Adrenal gland (tissue), 12 donors: Measurements from ENCODE around the gene GYPC. TPM values are rescaled to one million over a fixed set of nuclear protein-coding genes. Genes with fewer than 3 reads are reported as not detected.
"Not testable (repeated sequence)": the region's sequence is repeated elsewhere in the genome, so short reads cannot be mapped to it uniquely, and the experiment has no call there.

Experiments
- DNase-seq, 7 donors: peaks; one replicate each; pipeline ENCODE4 v3.0.0-alpha.2; 2019 to 2020
- H3K27ac ChIP-seq, 5 donors: fragments of 200-600 bp; sonication (generic) in 4 of 5; 1 replicate in 3 of 5; 2 replicates in 2 of 5; pipeline versions ENCODE4 v1.5.1 to v1.8.0; 2016 to 2020; ENCODE audit warnings: mild to moderate bottlenecking in 1 of 5
- H3K27me3 ChIP-seq: fragments of 200-600 bp; 2 replicates; pipeline ENCODE4 v1.8.0; 2021
- H3K36me3 ChIP-seq, 2 donors: fragments of 200-600 bp; replicated peaks in 1 of 2; 1 replicate in 1 of 2; 2 replicates in 1 of 2; pipeline versions ENCODE4 v1.5.1 to v1.8.0; 2018 to 2022
- H3K4me1 ChIP-seq, 2 donors: fragments of 200-600 bp; replicated peaks in 1 of 2; 1 replicate in 1 of 2; 2 replicates in 1 of 2; pipeline versions ENCODE4 v1.5.1 to v1.8.0; 2018 to 2021
- H3K4me3 ChIP-seq, 4 donors: fragments of 200-600 bp; sonication (generic) in 3 of 4; one replicate each; pipeline ENCODE4 v1.5.1; 2016 to 2018
- H3K9me3 ChIP-seq, 3 donors: fragments of 200-600 bp; sonication (generic) in 1 of 3; replicated peaks in 1 of 3; 1 replicate in 2 of 3; 2 replicates in 1 of 3; pipeline versions ENCODE4 v1.5.1 to v1.8.0; 2016 to 2021
- CTCF ChIP-seq, 6 experiments: fragments of 450-650 bp in 4 of 6; fragments of 200-600 bp in 2 of 6; sonication (generic) in 1 of 6; IDR thresholded peaks; 1 replicate in 5 of 6; 2 replicates in 1 of 6; pipeline versions ENCODE4 v1.5.1 to v1.8.0; 2016 to 2021; ENCODE audit warnings: antibody characterized with exemption in 6 of 6, mild to moderate bottlenecking in 2 of 6, moderate library complexity in 1 of 6
- POLR2A ChIP-seq, 2 donors: fragments of 450-650 bp; IDR thresholded peaks; one replicate each; pipeline ENCODE4 v1.6.1; 2017; ENCODE audit warnings: antibody characterized with exemption in 2 of 2, mild to moderate bottlenecking in 2 of 2, moderate library complexity in 1 of 2
- WGBS, 4 donors: extraction: QIAGEN DNeasy Blood & Tissue Kit in 2 of 4; methylation state at CpG; one replicate each; pipeline versions ENCODE4 v1.1.5 to v1.1.7; 2013 to 2017; 5-methylcytosine and 5-hydroxymethylcytosine counted together
- intact Hi-C, 2 donors: fragments of 100-400 bp; cut with DNase I; formaldehyde crosslinking; loops; one replicate each; pipeline versions ENCODE4 v1.14.1 to v1.15.0; 2022 to 2023
- polyA plus RNA-seq, 3 donors: library from polyadenylated mRNA; stranded (reverse); fragments of 200-250 nt in 2 of 3; fragments of 350-450 nt in 1 of 3; fragmentation: Illumina TruSeq in 1 of 3; extraction: RNeasy Lipid Tissue Mini Kit (QIAGEN cat#74804) in 1 of 3; gene quantifications; one replicate each; pipeline ENCODE4 v1.2.3, GENCODE V29; 2013 to 2014
- total RNA-seq, 9 donors: library from RNA; depleted of rRNA in 4 of 9; stranded (reverse); fragments of >200 nt in 4 of 9; fragments of 120-200 nt in 1 of 9; fragmentation: NEBNext Ultra II Directional in 1 of 9; extraction: Animal tissue kit (Norgen Biotek cat#: 25700) in 1 of 9; gene quantifications; one replicate each; pipeline versions ENCODE4 v1.1.0 to v1.2.4, GENCODE V29; 2013 to 2023
- donor health status: healthy with polysubstance abuse.
- donor health status: Bipolar disorder and iron deficiency.
- donor health status: DM: yes; HTN: yes; CAD: no.
- donor health status: DM: no; HTN: no; CAD: no.
- donor health status: DM: no; HTN: no; CAD: no.
- donor health status: DM: yes; HTN: yes; CAD: no.

The GYPC gene
- total and polyA plus RNA-seq, 12 donors: 84.3 to 225 (median 127) TPM

GRCh38 chr2:126639276-126639675 is 16.7 kb upstream of the GYPC start:
- TF ChIP-seq CTCF (IDR thresholded peaks at IDR 0.05): no peak
- no peak for TF ChIP-seq POLR2A (IDR thresholded peaks at IDR 0.05)
- no peaks in the 10 kb centered on the region for H3K27me3 ChIP-seq
- no peaks in the 10 kb centered on the region for H3K4me1 ChIP-seq
- WGBS, 4 donors: 75 to 85% (median 81%) methylated on average over 2 to 3 of the region's 3 CpGs
- no peak overlapping the region for H3K4me3 ChIP-seq
- H3K9me3 ChIP-seq: no peaks in the 10 kb centered on the region
- DNase-seq: peak in 1 of 7 donors; percentile 11
- no peak overlapping the region for H3K27ac ChIP-seq
- intact Hi-C loops: loop anchor here in 1 of 2 donors (10.0 kb wide), 1 partner anchor 136 kb away; no protein-coding TSS in a partner anchor
- H3K36me3 ChIP-seq: no peaks in the 10 kb centered on the region

GRCh38 chr2:126641294-126641693 is 14.7 kb upstream of the GYPC start:
- peak in 1 of 7 donors; percentile 10 for DNase-seq
- intact Hi-C loops, H3K4me3 ChIP-seq: not testable (repeated sequence)

GRCh38 chr2:126642031-126642430 is 13.9 kb upstream of the GYPC start:
- H3K36me3 ChIP-seq: no peaks in the 10 kb centered on the region
- WGBS, 4 donors: 70 to 88% (median 79%) methylated on average over 4 of the region's 4 CpGs
- DNase-seq: peak in 1 of 7 donors; percentile 9
- no peak for TF ChIP-seq POLR2A (IDR thresholded peaks at IDR 0.05)
- TF ChIP-seq CTCF (IDR thresholded peaks at IDR 0.05): no peak
- H3K9me3 ChIP-seq: no peaks in the 10 kb centered on the region
- no peak overlapping the region for H3K4me3 ChIP-seq
- no peaks in the 10 kb centered on the region for H3K27me3 ChIP-seq
- intact Hi-C loops: no loop called here
- no peak overlapping the region for H3K27ac ChIP-seq
- no peaks in the 10 kb centered on the region for H3K4me1 ChIP-seq

More at GRCh38 chr2:126641294-126641693, 14.7 kb upstream of the GYPC start:
- 96 to 99% (median 97%) methylated on average over 9 of the region's 9 CpGs for WGBS, 4 donors
- not testable (repeated sequence) for H3K36me3 ChIP-seq, H3K9me3 ChIP-seq, H3K27me3 ChIP-seq, H3K4me1 ChIP-seq, H3K27ac ChIP-seq

DNA sequence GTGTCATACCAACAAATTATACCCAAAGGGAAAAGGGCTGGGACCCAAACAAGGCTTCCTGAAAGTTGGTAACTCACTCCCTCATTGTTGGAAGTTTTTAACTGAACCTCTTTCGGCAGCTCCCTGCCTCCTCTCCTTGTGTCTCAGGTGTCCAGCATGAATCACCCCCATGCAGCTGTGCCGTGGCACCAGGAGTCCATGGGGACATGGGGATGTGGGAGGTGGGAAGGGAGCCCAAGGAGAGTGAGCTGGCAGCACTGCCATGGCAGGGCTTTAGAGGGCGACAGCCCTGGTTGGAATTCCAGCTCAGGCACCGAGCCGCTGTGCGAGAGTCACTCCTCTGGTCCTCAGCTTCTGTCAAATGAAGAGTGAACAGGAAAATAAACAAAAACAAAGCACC is 12.5 kb upstream of the GYPC start:
- peak in 4 of 6 experiments; percentile 11 to 39 (median 29) for TF ChIP-seq CTCF (IDR thresholded peaks at IDR 0.05)
- no peak for TF ChIP-seq POLR2A (IDR thresholded peaks at IDR 0.05)

DNA sequence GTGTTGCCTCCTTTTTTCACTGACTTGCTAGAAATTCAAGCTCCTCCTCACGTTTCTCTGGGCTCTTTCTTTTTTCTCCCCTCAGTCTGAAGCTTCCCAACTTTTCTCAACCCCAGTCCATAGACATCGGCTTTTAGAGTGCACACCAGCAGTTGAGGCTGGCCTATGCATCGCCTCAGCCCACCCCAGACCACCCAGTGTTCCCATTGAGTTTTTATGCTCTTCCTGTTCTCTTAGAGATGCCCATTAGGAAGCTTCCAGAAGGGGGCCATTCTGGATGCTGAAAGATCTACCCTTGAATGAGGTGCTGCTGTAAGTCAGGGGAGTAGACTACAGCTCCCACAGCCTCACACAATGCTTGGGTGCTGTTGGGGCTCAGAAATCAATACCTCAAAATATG is 12.0 kb upstream of the GYPC start:
- WGBS, 4 donors: 81 to 91% (median 86%) methylated on average over 3 of the region's 3 CpGs
- H3K27ac ChIP-seq: no peak overlapping the region
- H3K4me1 ChIP-seq: no peaks in the 10 kb centered on the region
- H3K36me3 ChIP-seq: no peaks in the 10 kb centered on the region
- intact Hi-C loops: no loop called here
- TF ChIP-seq POLR2A (IDR thresholded peaks at IDR 0.05) (no peak), CTCF (IDR thresholded peaks at IDR 0.05) (no peak)
- H3K27me3 ChIP-seq: no peaks in the 10 kb centered on the region
- H3K4me3 ChIP-seq: no peak overlapping the region
- no peak for DNase-seq
- no peaks in the 10 kb centered on the region for H3K9me3 ChIP-seq

More for the DNA sequence above, 12.5 kb upstream of the GYPC start:
- intact Hi-C loops: no loop called here
- H3K9me3 ChIP-seq: no peaks in the 10 kb centered on the region
- no peak overlapping the region for H3K27ac ChIP-seq
- H3K36me3 ChIP-seq: no peaks in the 10 kb centered on the region
- no peaks in the 10 kb centered on the region for H3K4me1 ChIP-seq
- H3K4me3 ChIP-seq: no peak overlapping the region
- WGBS, 4 donors: 59 to 76% (median 66%) methylated on average over 6 of the region's 6 CpGs
- no peaks in the 10 kb centered on the region for H3K27me3 ChIP-seq
- DNase-seq: peak in 4 of 7 donors; percentile 43 to 53 (median 49)
